ENCODE data around the gene SKAP2.

GRCh38 chr7:26624839-26625238 is 239.6 kb downstream of the SKAP2 start:
- TF ChIP-seq TAF1 (IDR thresholded peaks at IDR 0.05; ENCODE audit: low read depth) (no peak), TCF12 (IDR thresholded peaks at IDR 0.05; ENCODE audit: low read depth) (no peak), MAX (IDR thresholded peaks at IDR 0.05) (no peak), FOXM1 (IDR thresholded peaks at IDR 0.05; ENCODE audit: borderline replicate concordance, low read depth) (no peak), EP300 (IDR thresholded peaks at IDR 0.05; ENCODE audit: borderline replicate concordance) (no peak), REST (IDR thresholded peaks at IDR 0.05; ENCODE audit: low read depth) (no peak), CEBPB (IDR thresholded peaks at IDR 0.05) (no peak), YY1 (IDR thresholded peaks at IDR 0.05; ENCODE audit: low read depth) (no peak), USF1 (IDR thresholded peaks at IDR 0.05) (no peak), RAD21 (IDR thresholded peaks at IDR 0.05; ENCODE audit: low read depth) (no peak), CREB1 (IDR thresholded peaks at IDR 0.05; ENCODE audit: low read depth) (no peak), EGR1 (IDR thresholded peaks at IDR 0.05) (no peak), NFIC (IDR thresholded peaks at IDR 0.05) (no peak)
